H9 (cell line): ENCODE measurements around the gene ABCD3. TPM values are rescaled to one million over a fixed set of nuclear protein-coding genes. Genes with fewer than 3 reads are reported as not detected.
A peak's percentile ranks its signal among the peaks of the same experiment; 100 is the strongest.

Source experiments
- DNase-seq: peaks from one replicate; pipeline ENCODE4 v3.0.0-alpha.2; 2017
- H2AFZ ChIP-seq: one replicate; pipeline ENCODE4 v1.6.1; 2013; ENCODE audit warnings: mild to moderate bottlenecking, low read length, control low read depth, moderate library complexity
- H2AK5ac ChIP-seq: 2 replicates; pipeline ENCODE4 v1.6.1; 2013; ENCODE audit warnings: low read length, control low read depth, mixed read lengths; ENCODE audit not compliant: insufficient read length
- H2BK120ac ChIP-seq: one replicate; pipeline ENCODE4 v1.6.1; 2013; ENCODE audit warnings: low read depth, mild to moderate bottlenecking, low read length, control low read depth, inconsistent platforms; ENCODE audit not compliant: poor library complexity, severe bottlenecking
- H2BK12ac ChIP-seq: 2 replicates; pipeline ENCODE4 v1.6.1; 2013; ENCODE audit warnings: low read length, control low read depth, mixed read lengths, low read depth; ENCODE audit not compliant: insufficient read length
- H2BK15ac ChIP-seq: 2 replicates; pipeline ENCODE4 v1.6.1; 2013; ENCODE audit warnings: low read depth, low read length, control low read depth
- H2BK20ac ChIP-seq: one replicate; pipeline ENCODE4 v1.6.1; 2013; ENCODE audit warnings: low read depth, mild to moderate bottlenecking, low read length, control low read depth, inconsistent platforms; ENCODE audit not compliant: poor library complexity, severe bottlenecking
- H2BK5ac ChIP-seq: 2 replicates; pipeline ENCODE4 v1.6.1; 2013; ENCODE audit warnings: low read length, control low read depth, mixed read lengths; ENCODE audit not compliant: insufficient read length
- H3K14ac ChIP-seq: 2 replicates; pipeline ENCODE4 v1.6.1; 2013; ENCODE audit warnings: low read length, control low read depth; ENCODE audit not compliant: insufficient read depth
- H3K18ac ChIP-seq: 2 replicates; pipeline ENCODE4 v1.6.1; 2013; ENCODE audit warnings: low read depth, mild to moderate bottlenecking, mixed read lengths, low read length, control low read depth; ENCODE audit not compliant: insufficient read length
- H3K23ac ChIP-seq: 2 replicates; pipeline ENCODE4 v1.6.1; 2013; ENCODE audit warnings: low read length, control low read depth, mixed read lengths, low read depth; ENCODE audit not compliant: insufficient read length
- H3K23me2 ChIP-seq: 2 replicates; pipeline ENCODE4 v1.6.1; 2013; ENCODE audit warnings: low read depth, mild to moderate bottlenecking, mixed read lengths, low read length, control low read depth; ENCODE audit not compliant: insufficient read length, poor library complexity, severe bottlenecking
- H3K27ac ChIP-seq: 2 replicates; pipeline ENCODE4 v1.5.1; 2013; ENCODE audit warnings: low read length, control low read depth, mixed read lengths, low read depth; ENCODE audit not compliant: insufficient read length
- H3K27me3 ChIP-seq: 2 replicates; pipeline ENCODE4 v1.6.1; 2013; ENCODE audit warnings: low read length, control low read depth, inconsistent platforms; ENCODE audit not compliant: insufficient read depth
- H3K4ac ChIP-seq: 2 replicates; pipeline ENCODE4 v1.6.1; 2013; ENCODE audit warnings: low read depth, mild to moderate bottlenecking, control low read depth, inconsistent platforms, low read length, moderate library complexity
- H3K4me1 ChIP-seq: 2 replicates; pipeline ENCODE4 v1.6.1; 2013; ENCODE audit warnings: low read length, control low read depth, inconsistent platforms; ENCODE audit not compliant: insufficient read depth
- H3K4me2 ChIP-seq: 2 replicates; pipeline ENCODE4 v1.6.1; 2013; ENCODE audit warnings: low read length, control low read depth, mixed read lengths; ENCODE audit not compliant: insufficient read length, insufficient read depth
- H3K56ac ChIP-seq: 2 replicates; pipeline ENCODE4 v1.6.1; 2013; ENCODE audit warnings: low read depth, mild to moderate bottlenecking, mixed read lengths, low read length, control low read depth; ENCODE audit not compliant: insufficient read length
- H3K79me1 ChIP-seq: 2 replicates; pipeline ENCODE4 v1.6.1; 2013; ENCODE audit warnings: low read depth, mild to moderate bottlenecking, moderate library complexity, low read length, control low read depth, inconsistent platforms; ENCODE audit not compliant: insufficient read depth, poor library complexity, severe bottlenecking
- H3K79me2 ChIP-seq: 2 replicates; pipeline ENCODE4 v1.6.1; 2013; ENCODE audit warnings: low read length, control low read depth, inconsistent platforms; ENCODE audit not compliant: insufficient read depth
- H3K9ac ChIP-seq: 2 replicates; pipeline ENCODE4 v1.6.1; 2013; ENCODE audit warnings: low read length, control low read depth, mixed read lengths; ENCODE audit not compliant: insufficient read length; ENCODE audit errors: extremely low read depth
- H3K9me3 ChIP-seq: one replicate; pipeline ENCODE4 v1.6.1; 2013; ENCODE audit warnings: low read depth, low read length, inconsistent platforms; ENCODE audit not compliant: control insufficient read depth
- H3T11ph ChIP-seq: one replicate; pipeline ENCODE4 v1.6.1; 2013; ENCODE audit warnings: mild to moderate bottlenecking, low read length, control low read depth, inconsistent platforms
- H4K20me1 ChIP-seq: one replicate; pipeline ENCODE4 v1.6.1; 2013; ENCODE audit not compliant: control insufficient read depth, insufficient read length, insufficient read depth
- H4K5ac ChIP-seq: 2 replicates; pipeline ENCODE4 v1.6.1; 2013; ENCODE audit warnings: low read depth, mild to moderate bottlenecking, mixed read lengths, low read length, control low read depth; ENCODE audit not compliant: insufficient read length
- H4K8ac ChIP-seq: replicated peaks from 2 replicates; pipeline ENCODE4 v1.6.1; 2013; ENCODE audit warnings: low read length, control low read depth, mixed read lengths, low read depth; ENCODE audit not compliant: insufficient read length
- H4K91ac ChIP-seq: 2 replicates; pipeline ENCODE4 v1.6.1; 2013; ENCODE audit warnings: low read depth, mild to moderate bottlenecking, moderate library complexity, mixed read lengths, low read length, control low read depth; ENCODE audit not compliant: insufficient read length
- H3K27ac Mint-ChIP-seq, 3 experiments: 2 replicates in 2 of 3; 3 replicates in 1 of 3; pipeline ENCODE4 v1.8.0; 2020 to 2021; ENCODE audit warnings: mixed read lengths in 3 of 3, mild to moderate bottlenecking in 1 of 3, moderate library complexity in 1 of 3
- H3K27me3 Mint-ChIP-seq: 2 replicates; pipeline ENCODE4 v1.8.0; 2021; ENCODE audit warnings: low read depth, mild to moderate bottlenecking, moderate library complexity, mixed read lengths
- H3K36me3 Mint-ChIP-seq, 3 experiments: 2 replicates in 2 of 3; 3 replicates in 1 of 3; pipeline ENCODE4 v1.8.0; 2020 to 2021; ENCODE audit warnings: low read depth in 3 of 3, mixed read lengths in 3 of 3; ENCODE audit not compliant: insufficient read depth in 1 of 3
- H3K4me1 Mint-ChIP-seq, 2 experiments: 2 replicates each; pipeline ENCODE4 v1.8.0; 2020; ENCODE audit warnings: mixed read lengths in 2 of 2
- H3K4me3 Mint-ChIP-seq, 2 experiments: 2 replicates in 1 of 2; 3 replicates in 1 of 2; pipeline ENCODE4 v1.8.0; 2020 to 2021; ENCODE audit warnings: mild to moderate bottlenecking in 2 of 2, mixed read lengths in 2 of 2, moderate library complexity in 1 of 2
- H3K9me3 Mint-ChIP-seq, 2 experiments: 2 replicates in 1 of 2; 3 replicates in 1 of 2; pipeline ENCODE4 v1.8.0; 2020; ENCODE audit warnings: mild to moderate bottlenecking in 2 of 2, mixed read lengths in 2 of 2, moderate library complexity in 1 of 2
- WGBS: extraction: QIAGEN DNeasy Blood & Tissue Kit; methylation state at CpG from one replicate; pipeline ENCODE4 v1.1.7; 2013; ENCODE audit warnings: missing lambda C conversion rate, low lambda C conversion rate, mixed read lengths; ENCODE audit not compliant: insufficient read length; ENCODE audit errors: extremely low coverage; 5-methylcytosine and 5-hydroxymethylcytosine counted together
- total RNA-seq: library from RNA; stranded (reverse); gene quantifications from 2 replicates; pipeline ENCODE4 v1.2.1, GENCODE V29; 2021
- TF ChIP-seq, protein P1 (sequence below): fragments of 200-600 bp; sonication (generic); conservative IDR thresholded peaks from 3 replicates; pipeline ENCODE4 v1.8.0; 2021; ENCODE audit warnings: antibody characterized with exemption, mild to moderate bottlenecking

The ABCD3 gene
- total RNA-seq, 1 experiment from 2014 or later = 32.0 TPM

DNA sequence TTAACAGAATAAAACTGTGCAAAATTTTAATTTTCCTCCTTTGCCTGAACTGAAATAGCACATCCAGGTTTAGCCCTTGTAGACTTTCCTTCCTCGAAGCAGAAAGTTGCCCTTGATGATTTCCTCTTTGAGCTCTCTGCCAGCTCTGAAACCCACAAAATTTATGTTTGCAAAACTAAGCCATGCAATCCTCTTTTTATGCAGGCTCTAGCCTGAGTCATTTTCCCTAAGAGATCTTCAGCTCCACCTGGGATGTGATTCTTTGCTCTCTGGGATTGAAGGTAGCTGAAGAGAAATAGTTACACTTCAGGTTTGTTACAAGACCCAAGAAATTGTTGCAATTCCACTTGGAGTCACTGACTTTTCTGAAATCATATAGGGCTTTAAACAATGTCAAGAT lies 124.8 kb downstream of the ABCD3 start:
- Histone ChIP-seq H2AK5ac (no peak overlapping the region), H2BK5ac (no peak overlapping the region), H3K23ac (no peak overlapping the region), H4K5ac (no peak overlapping the region), H3K23me2 (peaks cover 17% of the 10 kb centered on the region), H3K4me2 (no peak overlapping the region), H3K79me1 (no peaks in the 10 kb centered on the region), H3T11ph (no peak overlapping the region), H3K56ac (no peak overlapping the region), H3K4me1 (no peaks in the 10 kb centered on the region), H2AFZ (no peak overlapping the region), H4K91ac (no peak overlapping the region), H2BK15ac (no peak overlapping the region), H2BK120ac (no peak overlapping the region), H3K18ac (no peak overlapping the region), H3K27ac (no peak overlapping the region), H3K14ac (no peak overlapping the region), H3K9ac (no peak overlapping the region), H2BK12ac (no peak overlapping the region), H3K9me3 (no peaks in the 10 kb centered on the region), H3K27me3 (no peaks in the 10 kb centered on the region; the same call in 1 of the 2 replicates), H3K79me2 (no peaks in the 10 kb centered on the region), H4K20me1 (no peaks in the 10 kb centered on the region), H4K8ac (no peak overlapping the region), H2BK20ac (no peak overlapping the region), H3K4ac (no peak overlapping the region)
- Mint-ChIP-seq H3K36me3 (peaks cover 0 to 28% (median 12%) of the 10 kb centered on the region in 3 experiments; a peak in 5 of 7 replicates), H3K27ac (no peak overlapping the region), H3K4me1 (peaks cover 33 to 42% of the 10 kb centered on the region in 2 experiments), H3K27me3 (peaks cover 19% of the 10 kb centered on the region), H3K9me3 (peaks cover 0 to 2% of the 10 kb centered on the region in 2 experiments; a peak in 1 of 5 replicates), H3K4me3 (peak overlapping the region; percentile 84 to 90)
- TF ChIP-seq, protein P1, sequence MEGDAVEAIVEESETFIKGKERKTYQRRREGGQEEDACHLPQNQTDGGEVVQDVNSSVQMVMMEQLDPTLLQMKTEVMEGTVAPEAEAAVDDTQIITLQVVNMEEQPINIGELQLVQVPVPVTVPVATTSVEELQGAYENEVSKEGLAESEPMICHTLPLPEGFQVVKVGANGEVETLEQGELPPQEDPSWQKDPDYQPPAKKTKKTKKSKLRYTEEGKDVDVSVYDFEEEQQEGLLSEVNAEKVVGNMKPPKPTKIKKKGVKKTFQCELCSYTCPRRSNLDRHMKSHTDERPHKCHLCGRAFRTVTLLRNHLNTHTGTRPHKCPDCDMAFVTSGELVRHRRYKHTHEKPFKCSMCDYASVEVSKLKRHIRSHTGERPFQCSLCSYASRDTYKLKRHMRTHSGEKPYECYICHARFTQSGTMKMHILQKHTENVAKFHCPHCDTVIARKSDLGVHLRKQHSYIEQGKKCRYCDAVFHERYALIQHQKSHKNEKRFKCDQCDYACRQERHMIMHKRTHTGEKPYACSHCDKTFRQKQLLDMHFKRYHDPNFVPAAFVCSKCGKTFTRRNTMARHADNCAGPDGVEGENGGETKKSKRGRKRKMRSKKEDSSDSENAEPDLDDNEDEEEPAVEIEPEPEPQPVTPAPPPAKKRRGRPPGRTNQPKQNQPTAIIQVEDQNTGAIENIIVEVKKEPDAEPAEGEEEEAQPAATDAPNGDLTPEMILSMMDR = no peak
- no peak for DNase-seq
- no CpG with 5 or more reads among the region's 1 CpG for WGBS
